KG1 (cell line): ENCODE data around the gene TUBB3.

Source experiments
- DNase-seq: peaks from one replicate; lab custom pipeline; 2025; lab: John Stamatoyannopoulos, UW

TUBB3 gene

GRCh38 chr16:89938175-89938885 lies 15.2 kb downstream of the TUBB3 start:
- DNase-seq: no peak

GRCh38 chr16:89944773-89945172 lies 21.6 kb downstream of the TUBB3 start:
- no peak for DNase-seq

DNA sequence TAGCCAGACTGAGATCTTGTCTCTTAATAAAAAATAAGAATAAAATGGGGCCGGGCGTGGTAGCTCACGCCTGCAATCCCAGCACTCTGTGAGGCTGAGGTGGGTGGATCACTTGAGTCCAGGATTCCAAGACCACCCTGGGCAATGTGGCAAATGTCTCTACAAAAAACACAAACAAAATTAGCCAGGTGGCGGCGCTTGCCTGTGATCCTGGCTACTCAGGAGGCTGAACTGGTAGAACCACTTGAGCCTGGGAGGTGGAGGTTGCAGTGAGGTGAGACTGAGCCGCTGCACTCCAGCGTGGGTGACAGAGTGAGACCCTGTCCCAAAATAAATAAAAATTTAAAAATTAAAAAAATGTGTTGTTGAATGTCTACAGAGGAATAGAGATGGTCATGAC lies 22.5 kb downstream of the TUBB3 start:
- no peak for DNase-seq

DNA sequence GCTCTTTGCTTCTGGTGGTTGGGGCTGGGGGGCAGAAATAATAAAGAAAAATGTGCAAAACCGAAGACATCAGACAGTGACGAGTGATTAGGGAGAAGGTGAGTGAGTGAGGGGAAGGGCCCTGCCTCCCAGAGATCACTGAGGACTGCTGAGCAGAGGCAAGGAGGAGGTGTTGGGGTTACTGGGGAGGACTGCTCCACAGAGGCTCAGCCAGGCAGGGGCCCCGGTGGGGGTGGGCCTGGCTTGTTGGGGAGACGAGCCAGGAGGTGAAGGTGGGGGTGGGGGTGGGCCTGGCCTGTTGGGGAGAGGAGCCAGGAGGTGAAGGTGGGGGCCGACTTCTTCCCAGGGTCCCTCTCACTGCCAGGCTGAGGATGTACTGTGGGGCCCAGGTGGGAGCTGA lies 23.4 kb downstream of the TUBB3 start:
- no peak for DNase-seq

DNA sequence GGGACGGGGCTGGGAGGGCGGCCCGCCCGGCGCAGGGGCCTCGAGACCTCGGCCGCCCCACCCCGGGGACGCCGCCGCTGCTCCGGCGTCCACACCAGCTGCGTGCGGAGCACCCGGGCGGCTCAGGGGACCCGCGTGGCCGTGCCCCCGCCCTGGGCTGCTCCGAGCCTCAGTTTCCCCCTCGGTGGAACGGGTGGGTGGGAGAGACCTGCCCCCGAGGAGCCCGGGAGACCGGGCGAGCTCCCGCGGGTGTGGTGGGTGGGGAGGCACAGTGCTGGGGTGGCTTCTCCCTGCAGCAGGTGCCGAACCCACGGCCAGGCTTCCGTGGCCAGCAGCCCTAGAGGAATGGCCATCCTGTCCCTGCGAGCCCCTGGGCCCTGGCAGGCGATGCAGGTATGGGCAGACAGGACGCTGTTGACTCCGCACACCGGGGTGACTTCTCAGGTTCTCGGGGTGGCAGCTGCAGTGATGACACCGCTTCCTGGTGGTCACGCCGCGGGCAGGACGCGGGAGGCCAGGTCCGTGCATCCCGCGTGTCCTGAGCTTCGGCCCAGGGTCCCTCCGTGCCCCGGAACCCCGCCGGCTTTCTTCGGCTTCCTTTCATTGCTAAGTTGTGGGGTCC lies 26.1 kb downstream of the TUBB3 start:
- DNase-seq: no peak

DNA sequence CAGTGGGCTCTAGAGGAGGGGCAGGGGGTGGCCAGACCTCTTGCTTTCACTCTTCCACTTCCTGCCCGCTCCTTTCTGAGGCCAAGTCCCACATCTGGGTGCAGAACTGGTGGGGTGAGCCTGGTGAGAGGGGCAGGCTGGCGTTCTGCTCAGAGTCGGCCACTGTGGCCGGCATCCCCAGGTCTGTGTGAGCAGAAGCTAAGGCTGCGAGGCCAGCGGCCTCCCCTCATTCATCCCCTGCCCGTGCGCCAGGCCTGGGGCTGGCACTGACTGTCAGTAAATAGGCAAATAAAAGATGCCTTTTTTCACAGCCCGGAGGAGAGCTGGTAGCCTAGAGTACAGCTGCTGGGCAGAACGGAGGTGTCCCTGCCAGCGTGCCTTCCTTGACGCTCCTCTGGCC lies 26.6 kb downstream of the TUBB3 start:
- DNase-seq: no peak

- DNase-seq: no peak
Observed at GRCh38 chr16:89951509-89951908, 28.4 kb downstream of the TUBB3 start.

GRCh38 chr16:89952049-89952448 lies 28.9 kb downstream of the TUBB3 start:
- no peak for DNase-seq

- no peak for DNase-seq
Observed at GRCh38 chr16:89952551-89952950, 29.4 kb downstream of the TUBB3 start.

DNA sequence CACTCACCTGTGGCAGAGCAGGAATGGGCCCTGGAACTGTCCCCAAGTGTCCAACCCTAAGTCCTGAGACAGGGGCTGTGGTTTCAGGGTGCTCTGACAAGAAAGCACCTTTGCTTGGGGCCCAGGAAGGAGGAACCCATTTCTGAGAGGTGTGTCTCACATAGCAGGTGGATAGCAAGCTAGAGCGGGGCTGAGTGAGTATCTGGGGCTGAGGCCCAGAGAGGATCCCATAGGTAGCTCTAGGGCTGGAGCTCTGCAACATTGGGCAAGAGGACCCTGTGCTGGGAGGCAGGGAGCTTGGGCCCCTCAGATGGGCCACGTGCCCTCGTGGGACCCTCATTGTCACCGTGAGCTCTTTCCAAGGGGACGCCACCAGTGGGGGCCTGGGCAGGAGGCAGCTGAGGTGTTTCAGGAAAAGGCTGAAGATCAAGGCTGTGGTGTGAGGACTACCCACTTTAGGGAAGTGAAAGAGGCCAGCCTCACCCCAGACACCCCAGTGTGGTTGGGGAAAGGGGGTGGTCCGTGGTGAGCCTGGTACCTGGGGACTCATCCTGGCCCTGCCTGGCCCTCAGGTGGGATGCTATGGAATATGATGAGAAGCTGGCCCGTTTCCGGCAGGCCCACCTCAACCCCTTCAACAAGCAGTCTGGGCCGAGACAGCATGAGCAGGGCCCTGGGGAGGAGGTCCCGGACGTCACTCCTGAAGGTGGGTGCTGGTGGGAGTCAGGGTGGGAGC lies 30.7 kb downstream of the TUBB3 start:
- DNase-seq: no peak

GRCh38 chr16:89954462-89954861 lies 31.3 kb downstream of the TUBB3 start:
- DNase-seq: no peak

DNA sequence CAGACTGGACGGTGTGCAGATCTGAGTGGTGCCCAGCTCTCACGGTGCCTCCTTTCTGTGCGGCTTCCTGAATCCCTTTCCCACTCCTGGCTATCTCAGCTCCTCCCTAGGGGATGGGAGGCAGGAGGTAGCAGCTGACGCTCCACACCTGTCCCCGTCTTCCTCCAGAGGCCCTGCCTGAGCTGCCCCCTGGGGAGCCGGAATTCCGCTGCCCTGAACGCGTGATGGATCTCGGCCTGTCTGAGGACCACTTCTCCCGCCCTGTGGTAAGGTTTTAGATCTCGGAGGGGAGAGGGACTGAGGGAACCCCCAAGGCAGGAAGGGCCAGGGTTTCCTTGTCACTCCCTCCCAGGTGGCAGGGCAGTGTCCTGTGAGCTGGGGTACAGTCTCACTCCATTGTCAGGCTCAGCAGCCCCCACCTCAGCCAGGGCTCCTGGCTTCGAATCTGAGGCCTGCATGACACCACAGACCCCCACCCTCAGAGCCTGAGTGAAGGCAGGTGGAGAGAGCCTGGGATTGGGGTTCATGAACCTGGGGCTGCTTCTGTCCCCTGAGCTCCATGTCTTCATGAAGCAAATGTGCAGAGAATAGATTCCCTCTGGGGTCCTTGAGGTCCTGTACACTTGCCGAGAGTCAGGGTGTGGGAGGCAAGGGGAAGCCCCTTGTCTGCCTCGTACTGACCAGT lies 32.0 kb downstream of the TUBB3 start:
- DNase-seq: no peak

DNA sequence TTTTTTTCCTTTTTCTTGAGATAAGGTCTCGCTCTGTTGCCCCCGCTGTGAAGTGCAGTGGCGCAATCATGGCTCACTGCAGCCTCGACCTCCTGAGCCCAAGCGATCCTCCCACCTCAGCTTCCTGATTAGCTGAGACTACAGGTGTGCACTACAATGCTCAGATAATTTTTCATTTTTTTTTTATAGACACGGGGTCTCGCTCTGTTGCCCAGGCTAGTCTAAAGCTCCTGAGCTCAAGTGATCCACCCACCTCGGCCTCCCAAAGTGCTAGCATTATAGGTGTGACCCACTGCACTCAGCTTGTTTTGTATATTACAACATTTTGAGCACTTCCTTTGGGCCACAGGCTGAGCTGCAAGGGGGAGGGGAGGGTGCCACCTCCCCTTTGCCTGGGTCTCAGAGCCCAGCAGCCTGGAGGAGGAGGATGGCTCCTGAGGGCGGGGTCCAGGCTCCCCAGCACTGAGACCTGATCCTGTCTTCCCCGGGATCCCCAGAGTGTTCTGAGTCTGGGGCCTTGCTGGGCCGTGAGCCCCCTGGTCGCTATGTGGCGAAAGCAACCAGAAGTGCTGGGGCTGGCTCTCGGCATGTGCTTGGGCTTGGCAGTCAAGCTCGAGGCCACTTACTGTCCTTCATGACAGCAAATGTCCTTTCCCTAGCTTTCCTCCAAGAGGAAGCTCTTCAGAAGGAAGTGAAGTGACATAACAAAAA lies 33.5 kb downstream of the TUBB3 start:
- DNase-seq: no peak

DNA sequence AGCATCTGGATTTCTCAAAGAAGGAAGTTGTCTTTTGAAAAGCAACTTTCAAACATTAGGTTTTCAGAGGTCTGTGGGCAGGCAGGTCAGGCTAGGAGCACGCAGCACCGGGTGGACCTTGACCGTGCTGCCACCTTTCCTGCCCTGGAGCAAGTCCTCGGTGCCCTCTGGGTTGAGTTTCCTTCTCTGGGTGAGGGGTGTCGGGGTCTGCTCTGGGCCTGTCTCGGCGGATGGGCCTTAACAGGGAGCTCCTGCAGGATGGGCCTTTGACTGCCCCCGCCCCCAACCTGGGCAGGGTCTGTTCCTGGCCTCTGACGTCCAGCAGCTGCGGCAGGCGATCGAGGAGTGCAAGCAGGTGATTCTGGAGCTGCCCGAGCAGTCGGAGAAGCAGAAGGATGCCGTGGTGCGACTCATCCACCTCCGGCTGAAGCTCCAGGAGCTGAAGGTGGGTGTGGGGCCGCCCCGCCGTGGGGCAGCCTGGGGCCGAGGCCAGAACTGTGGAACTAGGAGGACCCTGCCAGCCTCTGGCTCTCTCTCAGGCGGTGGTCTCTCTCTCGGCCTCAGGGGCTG lies 34.2 kb downstream of the TUBB3 start:
- DNase-seq: no peak

- no peak for DNase-seq
Observed at GRCh38 chr16:89958068-89958467, 34.9 kb downstream of the TUBB3 start.

GRCh38 chr16:89958596-89958995 lies 35.5 kb downstream of the TUBB3 start:
- no peak for DNase-seq

DNA sequence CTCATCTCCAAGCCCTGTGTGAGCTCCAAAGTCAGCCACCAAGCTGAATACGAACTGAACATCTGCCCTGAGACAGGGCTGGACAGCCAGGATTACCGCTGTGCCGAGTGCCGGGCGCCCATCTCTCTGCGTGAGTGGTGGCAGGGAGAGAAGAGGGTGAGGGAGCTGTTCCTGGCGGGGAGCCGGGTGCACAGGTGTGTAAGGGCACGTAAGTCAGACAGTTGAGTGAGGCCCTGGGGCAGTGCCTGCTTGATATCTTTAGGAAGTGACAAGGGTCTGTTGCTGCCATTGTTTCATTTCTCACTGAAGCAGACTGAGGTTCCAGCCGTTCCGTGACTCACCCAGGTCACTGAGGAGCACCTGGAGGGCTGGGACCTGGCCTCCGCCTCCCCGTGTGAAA lies 37.8 kb downstream of the TUBB3 start:
- no peak for DNase-seq

DNA sequence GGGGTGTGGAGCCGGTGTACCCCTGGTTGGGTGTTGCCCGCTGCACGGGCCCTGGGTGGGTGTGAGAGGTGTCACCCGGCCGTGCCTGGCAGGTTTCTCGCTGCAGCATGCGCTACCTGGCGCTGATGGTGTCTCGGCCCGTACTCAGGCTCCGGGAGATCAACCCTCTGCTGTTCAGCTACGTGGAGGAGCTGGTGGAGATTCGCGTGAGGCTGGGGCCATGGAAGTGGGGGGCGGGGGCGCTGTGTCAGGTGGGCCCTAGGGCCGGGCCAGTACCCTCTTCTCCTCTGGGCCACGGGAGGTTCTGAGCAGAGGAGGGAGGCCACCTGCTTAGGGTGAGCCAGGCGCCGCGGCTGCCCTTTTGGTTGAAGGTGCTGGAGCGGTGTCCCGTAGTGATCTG lies 38.8 kb downstream of the TUBB3 start:
- DNase-seq: no peak

GRCh38 chr16:89962754-89963498 lies 39.8 kb downstream of the TUBB3 start:
- DNase-seq: no peak

GRCh38 chr16:89964201-89964600 lies 41.1 kb downstream of the TUBB3 start:
- DNase-seq: no peak
